ENCODE measurements around the gene KLHL24.
"Not testable (repeated sequence)": the region's sequence is repeated elsewhere in the genome, so short reads cannot be mapped to it uniquely, and the experiment has no call there.

Gene KLHL24

DNA sequence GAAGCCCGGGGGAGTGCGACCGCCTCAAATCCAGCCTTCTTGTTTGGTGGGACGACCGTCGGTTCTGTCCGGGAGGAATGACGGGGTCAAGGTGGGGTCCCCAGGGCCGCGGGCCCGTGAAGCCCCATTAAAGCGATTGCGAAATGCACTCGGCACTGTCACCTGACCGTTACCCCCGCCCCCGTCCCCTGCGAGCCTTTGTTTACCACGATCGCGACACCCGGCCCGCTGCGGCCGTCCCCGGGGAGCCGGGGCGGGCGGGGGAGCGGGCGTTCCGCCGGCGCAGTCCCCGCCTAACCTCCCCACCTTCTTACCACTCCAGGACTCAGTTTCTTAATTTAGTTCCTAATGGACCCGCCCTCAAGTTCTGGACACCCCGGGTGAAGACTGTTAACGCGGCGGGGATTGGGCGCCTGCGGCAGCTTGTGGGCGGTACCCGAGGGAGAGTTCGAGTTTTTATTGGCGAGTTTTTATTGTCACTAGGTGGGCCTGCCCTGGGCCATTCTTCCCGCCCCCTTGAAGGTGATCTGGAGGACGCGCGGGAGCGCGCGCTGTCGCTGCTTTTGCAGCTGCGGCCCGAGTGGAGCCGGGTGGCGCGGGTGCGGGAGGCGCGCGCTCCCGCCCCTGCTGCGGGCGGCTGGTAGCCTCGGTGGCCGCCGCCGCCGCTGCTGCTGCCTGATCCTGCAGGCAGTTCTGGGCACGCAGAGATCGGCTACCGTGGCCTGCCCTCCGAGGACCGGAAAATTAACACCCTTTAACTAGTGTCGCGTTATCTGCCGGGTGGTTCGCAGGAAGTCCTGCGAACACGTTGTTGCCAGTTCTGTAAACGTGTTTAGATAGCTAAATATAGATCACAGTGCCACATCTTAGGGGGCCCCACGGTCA, 1.0 kb downstream of the KLHL24 start:
- peak; percentile 94 for DNase-seq

DNA sequence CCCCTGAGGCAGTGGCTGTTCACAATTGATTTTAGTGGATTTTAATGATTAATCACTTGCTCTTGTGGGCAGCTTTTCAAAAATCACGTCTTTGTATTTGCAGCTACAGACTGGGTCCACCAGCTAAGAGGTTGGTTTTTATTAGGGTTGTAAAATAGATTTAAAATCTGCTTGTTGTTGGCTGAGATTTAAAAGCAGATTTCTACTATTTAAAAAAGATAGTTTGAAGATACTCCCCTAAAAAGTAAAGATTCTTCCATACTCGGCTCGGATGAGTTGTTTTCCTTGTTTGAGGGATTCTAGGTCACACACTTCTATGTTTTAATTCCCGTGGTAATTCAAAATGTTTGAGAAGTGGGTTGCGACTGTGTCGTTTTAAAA, 1.7 kb downstream of the KLHL24 start:
- DNase-seq: no peak

DNA sequence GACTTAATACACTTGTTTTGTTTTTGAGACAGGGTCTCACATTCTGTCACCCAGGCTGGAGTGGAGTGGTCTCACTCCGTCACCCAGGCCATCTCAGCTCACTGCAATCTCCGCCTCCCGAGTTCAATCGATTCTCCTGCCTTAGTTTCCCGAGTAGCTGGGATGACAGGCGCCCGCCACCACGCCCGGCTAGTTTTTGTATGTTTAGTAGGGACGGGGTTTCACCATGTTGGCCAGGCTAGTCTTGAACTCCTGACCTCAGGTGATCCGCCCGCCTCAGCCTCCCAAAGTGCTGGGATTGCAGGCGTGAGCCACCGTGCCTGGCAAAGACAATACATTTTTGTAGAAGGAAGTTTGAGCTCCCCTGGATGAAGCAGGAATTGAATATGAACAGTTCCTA, 2.2 kb downstream of the KLHL24 start:
- DNase-seq: not testable (repeated sequence)

DNA sequence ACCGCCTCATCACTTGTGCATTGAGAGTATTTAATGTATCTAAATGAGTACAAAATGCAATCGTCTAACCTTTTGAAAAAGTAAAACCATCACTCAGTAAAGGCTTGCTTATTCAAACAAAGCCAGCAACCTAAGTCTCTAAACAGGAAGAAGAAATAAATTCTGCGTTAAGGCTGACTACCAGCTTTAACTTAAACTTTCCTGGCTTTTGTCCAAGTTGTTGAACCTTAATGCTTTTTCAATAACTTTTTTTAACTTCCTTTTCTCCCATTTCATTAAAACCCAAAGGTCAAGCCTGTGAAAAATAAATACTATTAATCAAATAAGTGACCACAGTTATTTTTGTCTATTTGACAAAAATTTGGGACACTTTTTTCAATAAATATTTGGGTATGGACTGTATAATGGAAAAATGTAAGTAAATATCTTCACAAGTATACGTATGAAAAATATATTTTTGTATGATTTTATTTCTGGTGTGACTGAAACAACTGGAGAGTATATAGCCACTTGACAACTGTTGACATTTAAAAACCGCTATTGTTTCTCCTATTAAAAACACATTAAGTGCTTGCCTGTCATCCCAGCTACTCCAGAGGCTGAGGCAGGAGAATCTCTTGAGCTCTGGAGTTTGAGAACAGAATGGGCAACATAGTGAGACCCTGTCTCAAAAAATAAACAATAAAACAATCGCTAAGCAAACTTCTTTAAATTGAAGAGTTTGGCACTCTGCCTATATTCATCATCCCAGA, 2.9 kb downstream of the KLHL24 start:
- no peak for DNase-seq

DNA sequence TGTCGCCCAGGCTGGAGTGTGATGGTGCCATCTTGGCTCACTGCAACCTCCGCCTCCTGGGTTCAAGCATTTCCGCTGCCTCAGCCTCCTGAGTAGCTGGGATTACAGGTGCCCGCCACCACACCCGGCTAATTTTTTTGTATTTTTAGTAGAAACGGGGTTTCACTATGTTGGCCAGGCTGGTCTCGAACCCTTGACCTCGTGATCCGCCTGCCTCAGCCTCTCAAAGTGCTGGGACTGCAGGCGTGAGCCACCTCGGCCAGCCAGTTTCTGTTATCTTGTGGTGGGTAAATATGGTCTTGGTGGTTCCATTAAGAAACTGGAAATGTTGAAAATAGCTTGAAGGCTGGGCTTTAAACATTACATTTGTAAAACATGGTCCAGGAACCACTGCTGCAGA, 5.2 kb downstream of the KLHL24 start:
- not testable (repeated sequence) for DNase-seq

DNA sequence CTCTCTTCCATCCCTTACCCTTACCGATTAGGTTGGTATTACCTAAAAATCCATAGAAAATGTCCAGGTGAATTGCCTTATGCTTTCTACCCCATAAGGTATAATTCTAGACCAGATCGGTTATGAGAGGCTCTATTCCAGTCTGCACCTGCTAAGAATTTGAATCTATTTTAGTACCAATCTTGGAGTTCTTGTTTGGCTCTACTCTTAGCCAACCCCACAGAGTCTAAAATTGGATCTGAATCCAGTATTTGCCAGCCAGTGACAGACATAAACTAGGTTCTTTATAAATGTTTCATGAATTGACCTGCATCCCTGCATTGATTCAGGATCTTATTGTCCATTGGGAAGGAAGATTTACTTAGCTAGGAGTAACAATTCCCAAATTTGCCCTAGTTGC, 6.5 kb downstream of the KLHL24 start:
- no peak for DNase-seq

DNA sequence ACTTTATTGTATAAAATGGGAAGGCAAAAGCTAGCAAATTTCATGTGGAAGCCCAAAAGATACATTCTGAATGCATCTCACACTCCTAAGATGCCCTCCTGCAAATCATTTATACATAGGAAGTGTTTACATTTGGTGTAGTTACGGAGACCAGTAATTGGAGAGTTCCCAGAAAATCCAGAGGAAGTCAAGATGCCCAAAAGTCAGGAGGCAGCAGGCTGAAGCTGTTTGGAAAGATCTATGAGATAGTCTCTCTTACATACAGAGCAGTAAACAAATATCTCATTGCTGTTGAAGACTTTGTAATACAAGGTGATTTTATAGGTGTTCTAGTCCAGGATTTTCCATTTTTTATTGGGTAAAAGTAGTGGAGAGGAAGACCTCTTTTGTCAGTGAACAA, 8.8 kb downstream of the KLHL24 start:
- no peak for DNase-seq

DNA sequence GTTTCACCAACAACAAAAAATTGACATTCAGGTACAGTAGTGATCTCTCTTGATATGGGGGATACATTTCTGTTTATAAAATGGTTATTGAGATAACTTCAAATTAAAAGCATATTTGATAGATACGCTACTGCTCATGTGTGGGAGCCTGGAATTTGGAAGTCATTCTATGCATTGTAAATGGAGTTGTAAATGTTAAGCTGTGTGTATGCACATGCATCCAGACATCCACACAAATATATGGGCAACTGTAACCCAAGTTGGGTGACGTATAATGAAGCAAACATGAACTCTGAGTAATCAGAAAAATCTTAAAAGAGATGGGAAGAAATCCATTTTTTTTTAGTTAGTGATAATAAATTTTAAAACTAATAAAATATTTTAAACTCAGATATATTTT, 9.8 kb downstream of the KLHL24 start:
- no peak for DNase-seq

DNA sequence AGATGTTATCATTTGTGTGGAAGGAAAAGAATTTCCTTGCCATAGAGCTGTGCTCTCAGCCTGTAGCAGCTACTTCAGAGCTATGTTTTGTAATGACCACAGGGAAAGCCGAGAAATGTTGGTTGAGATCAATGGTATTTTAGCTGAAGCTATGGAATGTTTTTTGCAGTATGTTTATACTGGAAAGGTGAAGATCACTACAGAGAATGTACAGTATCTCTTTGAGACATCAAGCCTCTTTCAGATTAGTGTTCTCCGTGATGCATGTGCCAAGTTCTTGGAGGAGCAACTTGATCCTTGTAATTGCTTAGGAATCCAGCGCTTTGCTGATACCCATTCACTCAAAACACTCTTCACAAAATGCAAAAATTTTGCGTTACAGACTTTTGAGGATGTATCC, 15.1 kb downstream of the KLHL24 start:
- no peak for DNase-seq

DNA sequence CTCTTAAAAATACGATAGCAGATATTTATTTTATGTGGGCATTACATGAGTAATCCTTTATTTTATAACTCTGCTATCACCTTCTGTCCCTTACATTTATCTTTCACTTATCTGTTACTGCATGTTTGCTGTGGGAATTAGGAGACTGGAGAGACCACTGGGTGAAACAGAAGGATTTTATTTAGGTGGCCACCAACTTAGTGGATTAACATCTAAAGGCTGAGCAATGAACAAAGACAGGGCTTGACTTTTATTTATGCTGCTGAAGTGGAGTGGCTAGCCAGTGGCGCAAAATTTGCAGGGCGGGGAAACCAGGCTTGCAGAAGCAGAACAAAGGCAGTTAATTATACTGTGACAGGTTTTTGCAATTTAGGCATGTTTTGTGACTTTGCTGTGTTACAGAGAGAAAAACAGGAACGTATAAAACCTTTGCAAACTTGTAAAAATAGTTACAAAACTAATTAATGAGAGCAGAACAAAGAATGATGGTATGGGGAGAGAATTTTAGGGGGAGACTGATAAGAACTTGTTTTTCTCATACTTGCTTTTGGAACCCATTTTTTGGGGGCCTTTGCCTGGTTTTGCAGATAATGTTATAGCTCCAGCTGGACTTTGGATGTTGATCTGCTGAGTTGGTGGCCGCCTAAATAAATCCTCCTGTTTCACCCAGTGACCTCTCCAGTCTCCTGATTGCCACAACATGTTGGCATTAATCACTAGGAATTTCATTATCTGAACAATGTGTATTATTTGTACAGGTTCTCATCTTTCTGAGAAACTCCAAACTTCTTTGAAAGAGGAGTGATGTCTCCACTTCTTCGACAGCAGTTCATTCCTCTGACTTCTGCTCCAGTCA, 18.0 kb downstream of the KLHL24 start:
- no peak for DNase-seq

DNA sequence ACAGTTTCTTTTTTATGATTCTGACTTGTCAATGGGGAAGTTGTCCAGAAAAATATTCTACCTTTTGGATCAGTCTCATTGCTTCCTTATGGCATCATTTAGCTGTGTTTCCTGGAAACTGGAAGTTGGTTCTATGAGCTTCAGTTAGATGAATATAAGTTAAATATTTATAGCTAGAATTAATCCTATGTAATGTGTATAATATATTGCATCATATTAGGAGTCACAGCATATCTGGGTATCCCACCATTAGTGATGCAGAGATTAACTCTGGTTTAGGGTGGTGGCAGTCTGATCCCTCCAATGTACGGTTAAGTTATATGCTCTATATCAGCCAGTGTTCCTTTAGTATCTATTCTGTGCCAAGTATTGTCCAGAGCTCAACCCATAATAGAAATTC, 19.3 kb downstream of the KLHL24 start:
- DNase-seq: no peak

GRCh38 chr3:183662099-183662498, 26.7 kb downstream of the KLHL24 start:
- DNase-seq: no peak

DNA sequence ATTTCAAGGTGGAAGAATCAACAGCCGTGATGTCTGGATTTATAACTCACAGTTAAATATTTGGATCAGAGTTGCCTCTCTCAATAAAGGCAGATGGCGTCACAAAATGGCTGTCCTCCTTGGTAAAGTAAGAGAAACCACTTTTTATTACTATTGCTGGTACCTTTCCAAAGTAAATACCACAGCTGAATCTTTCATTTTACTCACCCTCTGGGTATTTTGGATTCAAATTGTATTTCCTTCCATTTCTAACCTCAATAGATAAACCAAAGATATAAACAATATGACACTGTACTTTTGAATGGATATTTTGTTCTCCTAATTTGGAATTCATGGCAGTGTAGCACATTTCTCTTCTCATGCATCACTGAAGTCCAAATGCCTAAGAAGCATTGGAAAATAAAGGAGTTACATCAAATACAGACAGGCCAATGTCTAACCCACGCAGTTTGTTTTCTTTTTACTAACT, 29.5 kb downstream of the KLHL24 start:
- DNase-seq: no peak

DNA sequence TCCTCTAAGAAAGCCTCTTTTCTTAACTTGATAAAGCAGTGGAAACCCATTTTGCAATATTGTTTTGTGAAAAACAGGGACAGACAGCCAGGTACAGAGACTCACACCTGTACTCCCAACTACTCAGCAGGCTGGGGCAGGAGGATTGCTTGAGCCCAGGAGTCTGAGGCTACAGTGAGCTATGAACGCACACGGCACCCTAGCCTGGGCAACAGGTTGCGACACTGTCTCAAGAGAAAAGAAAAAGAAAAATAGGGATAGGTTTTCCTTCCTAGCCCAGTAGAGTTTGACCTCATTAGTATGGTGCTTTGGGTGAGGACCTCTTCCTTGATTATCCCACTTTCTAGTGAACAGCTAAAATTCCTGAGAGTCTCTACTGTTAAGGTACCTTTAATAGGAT, 44.6 kb downstream of the KLHL24 start:
- no peak for DNase-seq

DNA sequence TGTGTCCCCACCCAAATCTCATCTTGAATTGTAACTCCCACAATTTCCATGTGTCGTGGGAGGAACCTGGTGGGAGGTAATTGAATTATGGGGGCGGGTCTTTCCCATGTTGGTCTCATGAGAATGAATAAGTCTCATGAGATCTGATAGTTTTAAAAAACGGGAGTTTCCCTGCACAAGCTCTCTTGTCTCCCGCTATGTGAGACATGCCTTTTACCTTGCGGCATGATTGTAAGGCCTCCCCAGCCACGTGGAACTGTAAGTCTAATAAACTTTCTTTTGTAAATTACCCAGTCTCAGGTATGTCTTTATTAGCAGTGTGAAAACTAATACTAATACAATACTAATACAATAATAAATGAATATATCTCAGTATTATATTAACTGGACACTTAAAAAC, 52.3 kb downstream of the KLHL24 start:
- no peak for DNase-seq

- no peak for DNase-seq
Measured at GRCh38 chr3:183688874-183689273, 53.5 kb downstream of the KLHL24 start.

DNA sequence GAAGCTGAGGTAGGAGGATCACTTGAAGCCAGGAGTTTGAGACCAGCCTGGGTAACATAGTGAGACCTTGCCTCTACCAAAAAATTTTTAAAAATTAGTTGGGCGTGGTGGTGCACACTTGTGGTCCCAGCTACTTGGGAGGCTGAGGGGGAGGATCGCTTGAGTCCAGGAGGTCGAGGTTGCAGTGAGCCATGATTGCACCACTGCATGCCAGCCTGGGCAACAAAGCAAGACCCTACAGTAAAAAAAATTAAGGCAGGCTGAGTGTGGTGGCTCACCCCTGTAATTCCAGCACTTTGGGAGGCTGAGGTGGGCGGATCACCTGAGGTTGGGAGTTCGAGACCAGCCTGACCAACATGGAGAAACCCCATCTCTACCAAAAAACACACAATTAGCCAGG, 54.2 kb downstream of the KLHL24 start:
- not testable (repeated sequence) for DNase-seq

DNA sequence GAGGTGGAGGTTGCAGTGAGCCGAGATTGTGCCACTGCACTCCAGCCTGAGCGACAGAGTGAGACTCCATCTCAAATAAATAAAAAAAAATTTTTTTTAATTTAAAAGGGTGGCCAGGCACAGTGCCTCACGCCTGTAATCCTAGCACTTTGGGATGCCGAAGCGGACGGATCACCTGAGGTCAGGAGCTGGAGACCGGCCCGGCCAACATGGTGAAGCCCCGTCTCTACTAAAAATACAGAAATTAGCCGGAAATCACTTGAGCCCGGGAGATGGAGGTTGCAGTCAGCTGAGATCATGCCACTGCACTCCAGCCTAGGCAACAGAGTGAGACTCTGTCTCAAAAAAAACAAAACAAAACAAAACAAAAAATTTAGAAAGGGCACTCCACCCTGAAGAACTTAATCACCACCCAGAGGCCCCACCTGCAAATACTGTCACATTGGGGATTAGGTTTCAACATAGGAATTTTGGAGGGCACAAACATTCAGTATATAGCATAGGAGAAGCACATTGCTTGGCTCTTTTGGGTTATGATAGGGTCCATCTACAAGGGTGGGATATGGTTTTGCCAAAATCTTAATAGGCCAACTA, 55.1 kb downstream of the KLHL24 start:
- DNase-seq: no peak

GRCh38 chr3:183692436-183692835, 57.0 kb downstream of the KLHL24 start:
- no peak for DNase-seq

- no peak for DNase-seq
Measured at GRCh38 chr3:183695569-183696364, 60.3 kb downstream of the KLHL24 start.

DNA sequence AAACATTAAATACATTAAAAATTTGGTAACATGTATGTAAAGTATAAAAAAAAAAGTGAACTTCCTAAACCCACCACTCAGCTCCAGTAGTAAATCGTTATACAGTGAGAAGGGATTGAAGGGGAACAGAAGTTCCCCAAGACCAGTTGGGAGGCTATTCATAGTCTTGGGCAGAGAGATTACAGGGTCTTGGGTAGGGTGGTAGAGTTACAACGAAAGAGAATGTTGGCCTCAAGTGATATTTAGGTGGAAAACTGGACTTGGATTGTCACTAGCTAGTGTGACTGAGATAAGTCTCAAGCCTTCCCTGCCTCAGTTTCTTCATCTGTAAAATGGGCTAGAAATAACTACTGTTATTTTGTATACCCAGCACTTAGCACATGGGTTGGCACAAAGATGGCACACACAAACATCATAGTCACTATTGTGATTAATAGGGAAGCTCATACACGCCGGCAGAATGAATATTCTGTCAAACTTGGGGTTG, 61.7 kb downstream of the KLHL24 start:
- DNase-seq: no peak

Measured in activated T-cell treated with anti-CD3 and anti-CD28 coated beads, Interleukin-2, amount 50 U/mL, for 48 hours (primary cell).